T-helper 9 cell (primary cell): Measurements from ENCODE around the gene NAA20.

Experiments
- DNase-seq: peaks from one replicate; pipeline ENCODE4 v3.0.0-alpha.2; 2020

NAA20 gene

GRCh38 chr20:20076297-20077065 is 59.3 kb downstream of the NAA20 start:
- no peak for DNase-seq

GRCh38 chr20:20078041-20078440 is 60.9 kb downstream of the NAA20 start:
- no peak for DNase-seq

GRCh38 chr20:20079102-20079784 is 62.1 kb downstream of the NAA20 start:
- DNase-seq, result no peak
